ENCODE results near the gene CES2. TPM values are rescaled to one million over a fixed set of nuclear protein-coding genes. Genes with fewer than 3 reads are reported as not detected.

Gene CES2
- total and polyA plus RNA-seq, 10 of the 15 experiments (the other 5 are each of a cell fraction or from before 2014, with no cell fraction given) = 1.6 to 33.7 (median 21.0) TPM

DNA sequence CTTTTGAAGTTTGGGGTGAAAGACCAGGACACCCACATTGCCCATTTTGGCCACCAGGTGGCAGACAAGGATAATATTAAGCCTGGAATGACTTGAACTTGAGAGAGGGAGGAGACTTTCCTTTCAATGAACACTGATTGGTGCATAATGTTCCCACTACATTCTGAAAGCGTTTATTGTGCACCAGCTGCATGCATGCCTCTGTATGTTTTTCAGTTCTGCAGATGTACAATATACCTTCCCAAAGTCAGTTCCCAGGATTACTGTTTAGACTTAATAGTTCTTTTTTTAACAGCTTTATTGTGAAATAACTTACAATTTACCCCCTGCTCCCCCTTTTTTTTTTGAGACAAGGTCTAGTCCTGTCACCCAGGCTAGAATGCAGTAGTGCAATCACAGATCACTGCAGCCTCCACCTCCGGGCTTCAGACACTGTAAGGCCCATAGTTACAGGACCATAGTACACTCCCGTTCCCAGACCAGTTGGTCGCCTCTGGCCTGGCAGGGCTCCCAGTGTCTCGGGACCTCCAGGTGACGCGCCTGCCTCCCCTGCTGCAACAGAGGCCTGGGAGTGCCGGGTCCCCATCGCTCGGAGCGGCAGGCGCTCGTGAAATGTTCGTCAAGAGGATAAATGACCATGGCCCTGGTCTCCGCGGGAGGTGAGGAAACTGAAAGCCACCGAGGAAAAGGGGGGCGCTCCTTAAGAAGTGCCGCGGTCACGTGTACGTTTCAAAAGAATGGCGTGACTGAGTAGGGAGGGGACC lies 12.2 kb downstream of the CES2 start (continued):
- TF ChIP-seq, protein P1, sequence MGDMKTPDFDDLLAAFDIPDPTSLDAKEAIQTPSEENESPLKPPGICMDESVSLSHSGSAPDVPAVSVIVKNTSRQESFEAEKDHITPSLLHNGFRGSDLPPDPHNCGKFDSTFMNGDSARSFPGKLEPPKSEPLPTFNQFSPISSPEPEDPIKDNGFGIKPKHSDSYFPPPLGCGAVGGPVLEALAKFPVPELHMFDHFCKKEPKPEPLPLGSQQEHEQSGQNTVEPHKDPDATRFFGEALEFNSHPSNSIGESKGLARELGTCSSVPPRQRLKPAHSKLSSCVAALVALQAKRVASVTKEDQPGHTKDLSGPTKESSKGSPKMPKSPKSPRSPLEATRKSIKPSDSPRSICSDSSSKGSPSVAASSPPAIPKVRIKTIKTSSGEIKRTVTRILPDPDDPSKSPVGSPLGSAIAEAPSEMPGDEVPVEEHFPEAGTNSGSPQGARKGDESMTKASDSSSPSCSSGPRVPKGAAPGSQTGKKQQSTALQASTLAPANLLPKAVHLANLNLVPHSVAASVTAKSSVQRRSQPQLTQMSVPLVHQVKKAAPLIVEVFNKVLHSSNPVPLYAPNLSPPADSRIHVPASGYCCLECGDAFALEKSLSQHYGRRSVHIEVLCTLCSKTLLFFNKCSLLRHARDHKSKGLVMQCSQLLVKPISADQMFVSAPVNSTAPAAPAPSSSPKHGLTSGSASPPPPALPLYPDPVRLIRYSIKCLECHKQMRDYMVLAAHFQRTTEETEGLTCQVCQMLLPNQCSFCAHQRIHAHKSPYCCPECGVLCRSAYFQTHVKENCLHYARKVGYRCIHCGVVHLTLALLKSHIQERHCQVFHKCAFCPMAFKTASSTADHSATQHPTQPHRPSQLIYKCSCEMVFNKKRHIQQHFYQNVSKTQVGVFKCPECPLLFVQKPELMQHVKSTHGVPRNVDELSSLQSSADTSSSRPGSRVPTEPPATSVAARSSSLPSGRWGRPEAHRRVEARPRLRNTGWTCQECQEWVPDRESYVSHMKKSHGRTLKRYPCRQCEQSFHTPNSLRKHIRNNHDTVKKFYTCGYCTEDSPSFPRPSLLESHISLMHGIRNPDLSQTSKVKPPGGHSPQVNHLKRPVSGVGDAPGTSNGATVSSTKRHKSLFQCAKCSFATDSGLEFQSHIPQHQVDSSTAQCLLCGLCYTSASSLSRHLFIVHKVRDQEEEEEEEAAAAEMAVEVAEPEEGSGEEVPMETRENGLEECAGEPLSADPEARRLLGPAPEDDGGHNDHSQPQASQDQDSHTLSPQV (IDR thresholded peaks at IDR 0.05) = no peak
- TF ChIP-seq MXI1 (IDR thresholded peaks at IDR 0.05; ENCODE audit: low read depth, low read length) (0 out of 2 replicates have a peak, but pooled peaks have one; percentile 35), SRF (IDR thresholded peaks at IDR 0.05; ENCODE audit: low read depth in 2 of 2, low read length in 2 of 2) (no peak), ZSCAN29 (IDR thresholded peaks at IDR 0.05) (no peak), BMI1 (IDR thresholded peaks at IDR 0.05; ENCODE audit: borderline replicate concordance) (no peak), WRNIP1 (IDR thresholded peaks at IDR 0.05; ENCODE audit: borderline replicate concordance, low read depth, low read length) (no peak), STAT3 (IDR thresholded peaks at IDR 0.05; ENCODE audit: low read depth, low read length) (0 out of 2 replicates have a peak, but pooled peaks have one; percentile 40), SUPT20H (IDR thresholded peaks at IDR 0.05; ENCODE audit: borderline replicate concordance, control insufficient read depth, low read depth, low read length) (no peak), GATAD2B (conservative IDR thresholded peaks at IDR 0.05; ENCODE audit: low read depth) (no peak), ETV6 (conservative IDR thresholded peaks at IDR 0.05 in 1 of 2, IDR thresholded peaks at IDR 0.05 in 1 of 2; ENCODE audit: borderline replicate concordance in 1 of 2, low read depth in 1 of 2) (no peak), TBL1XR1 (IDR thresholded peaks at IDR 0.05; ENCODE audit: low read depth, low read length) (no peak), MTA2 (IDR thresholded peaks at IDR 0.05; ENCODE audit: low read depth) (no peak), IKZF1 (conservative IDR thresholded peaks at IDR 0.05) (no peak), ZNF274 (IDR thresholded peaks at IDR 0.05; ENCODE audit: insufficient read depth, insufficient read length) (no peak), NR2C2 (IDR thresholded peaks at IDR 0.05; ENCODE audit: borderline replicate concordance, control insufficient read depth, insufficient read length, low read depth) (no peak)
- TF ChIP-seq, protein P2, sequence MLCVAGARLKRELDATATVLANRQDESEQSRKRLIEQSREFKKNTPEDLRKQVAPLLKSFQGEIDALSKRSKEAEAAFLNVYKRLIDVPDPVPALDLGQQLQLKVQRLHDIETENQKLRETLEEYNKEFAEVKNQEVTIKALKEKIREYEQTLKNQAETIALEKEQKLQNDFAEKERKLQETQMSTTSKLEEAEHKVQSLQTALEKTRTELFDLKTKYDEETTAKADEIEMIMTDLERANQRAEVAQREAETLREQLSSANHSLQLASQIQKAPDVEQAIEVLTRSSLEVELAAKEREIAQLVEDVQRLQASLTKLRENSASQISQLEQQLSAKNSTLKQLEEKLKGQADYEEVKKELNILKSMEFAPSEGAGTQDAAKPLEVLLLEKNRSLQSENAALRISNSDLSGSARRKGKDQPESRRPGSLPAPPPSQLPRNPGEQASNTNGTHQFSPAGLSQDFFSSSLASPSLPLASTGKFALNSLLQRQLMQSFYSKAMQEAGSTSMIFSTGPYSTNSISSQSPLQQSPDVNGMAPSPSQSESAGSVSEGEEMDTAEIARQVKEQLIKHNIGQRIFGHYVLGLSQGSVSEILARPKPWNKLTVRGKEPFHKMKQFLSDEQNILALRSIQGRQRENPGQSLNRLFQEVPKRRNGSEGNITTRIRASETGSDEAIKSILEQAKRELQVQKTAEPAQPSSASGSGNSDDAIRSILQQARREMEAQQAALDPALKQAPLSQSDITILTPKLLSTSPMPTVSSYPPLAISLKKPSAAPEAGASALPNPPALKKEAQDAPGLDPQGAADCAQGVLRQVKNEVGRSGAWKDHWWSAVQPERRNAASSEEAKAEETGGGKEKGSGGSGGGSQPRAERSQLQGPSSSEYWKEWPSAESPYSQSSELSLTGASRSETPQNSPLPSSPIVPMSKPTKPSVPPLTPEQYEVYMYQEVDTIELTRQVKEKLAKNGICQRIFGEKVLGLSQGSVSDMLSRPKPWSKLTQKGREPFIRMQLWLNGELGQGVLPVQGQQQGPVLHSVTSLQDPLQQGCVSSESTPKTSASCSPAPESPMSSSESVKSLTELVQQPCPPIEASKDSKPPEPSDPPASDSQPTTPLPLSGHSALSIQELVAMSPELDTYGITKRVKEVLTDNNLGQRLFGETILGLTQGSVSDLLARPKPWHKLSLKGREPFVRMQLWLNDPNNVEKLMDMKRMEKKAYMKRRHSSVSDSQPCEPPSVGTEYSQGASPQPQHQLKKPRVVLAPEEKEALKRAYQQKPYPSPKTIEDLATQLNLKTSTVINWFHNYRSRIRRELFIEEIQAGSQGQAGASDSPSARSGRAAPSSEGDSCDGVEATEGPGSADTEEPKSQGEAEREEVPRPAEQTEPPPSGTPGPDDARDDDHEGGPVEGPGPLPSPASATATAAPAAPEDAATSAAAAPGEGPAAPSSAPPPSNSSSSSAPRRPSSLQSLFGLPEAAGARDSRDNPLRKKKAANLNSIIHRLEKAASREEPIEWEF (IDR thresholded peaks at IDR 0.05; ENCODE audit: insufficient replicate concordance, low read depth, low read length) = no peak
- TF ChIP-seq, protein P3, sequence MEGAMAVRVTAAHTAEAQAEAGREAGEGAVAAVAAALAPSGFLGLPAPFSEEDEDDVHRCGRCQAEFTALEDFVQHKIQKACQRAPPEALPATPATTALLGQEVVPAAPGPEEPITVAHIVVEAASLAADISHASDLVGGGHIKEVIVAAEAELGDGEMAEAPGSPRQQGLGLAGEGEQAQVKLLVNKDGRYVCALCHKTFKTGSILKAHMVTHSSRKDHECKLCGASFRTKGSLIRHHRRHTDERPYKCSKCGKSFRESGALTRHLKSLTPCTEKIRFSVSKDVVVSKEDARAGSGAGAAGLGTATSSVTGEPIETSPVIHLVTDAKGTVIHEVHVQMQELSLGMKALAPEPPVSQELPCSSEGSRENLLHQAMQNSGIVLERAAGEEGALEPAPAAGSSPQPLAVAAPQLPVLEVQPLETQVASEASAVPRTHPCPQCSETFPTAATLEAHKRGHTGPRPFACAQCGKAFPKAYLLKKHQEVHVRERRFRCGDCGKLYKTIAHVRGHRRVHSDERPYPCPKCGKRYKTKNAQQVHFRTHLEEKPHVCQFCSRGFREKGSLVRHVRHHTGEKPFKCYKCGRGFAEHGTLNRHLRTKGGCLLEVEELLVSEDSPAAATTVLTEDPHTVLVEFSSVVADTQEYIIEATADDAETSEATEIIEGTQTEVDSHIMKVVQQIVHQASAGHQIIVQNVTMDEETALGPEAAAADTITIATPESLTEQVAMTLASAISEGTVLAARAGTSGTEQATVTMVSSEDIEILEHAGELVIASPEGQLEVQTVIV (IDR thresholded peaks at IDR 0.05; ENCODE audit: borderline replicate concordance, partially characterized antibody) = no peak
